ENCODE data around the gene HEXB.

The HEXB gene

DNA sequence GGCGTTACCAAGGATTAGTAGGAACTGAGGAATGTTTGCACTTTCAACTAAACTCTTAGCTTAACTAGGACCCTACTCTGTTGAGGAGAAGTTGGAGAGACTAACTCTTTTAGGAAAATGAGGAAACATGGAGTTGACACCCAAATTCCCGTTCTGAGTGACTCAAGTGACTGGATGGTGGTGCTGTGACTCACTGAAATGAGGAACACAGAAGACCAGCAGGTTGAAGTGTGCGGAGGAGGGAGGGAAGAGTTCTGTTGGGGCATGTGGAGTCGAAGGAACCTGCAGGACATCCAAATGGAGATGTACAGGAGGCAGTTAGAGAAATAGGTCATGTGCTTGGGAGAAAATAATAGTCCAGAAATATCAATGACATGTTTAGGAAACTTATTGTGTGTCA, 8.2 kb downstream of the HEXB start:
- Histone ChIP-seq H3K27me3 (ENCODE audit: insufficient read depth, poor library complexity, severe bottlenecking) (no peaks in the 10 kb centered on the region), H3K4me3 (replicated peaks; ENCODE audit: insufficient read depth, low read length) (no peak overlapping the region), H3K27ac (replicated peaks) (no peak overlapping the region)
- TF ChIP-seq, protein P1, sequence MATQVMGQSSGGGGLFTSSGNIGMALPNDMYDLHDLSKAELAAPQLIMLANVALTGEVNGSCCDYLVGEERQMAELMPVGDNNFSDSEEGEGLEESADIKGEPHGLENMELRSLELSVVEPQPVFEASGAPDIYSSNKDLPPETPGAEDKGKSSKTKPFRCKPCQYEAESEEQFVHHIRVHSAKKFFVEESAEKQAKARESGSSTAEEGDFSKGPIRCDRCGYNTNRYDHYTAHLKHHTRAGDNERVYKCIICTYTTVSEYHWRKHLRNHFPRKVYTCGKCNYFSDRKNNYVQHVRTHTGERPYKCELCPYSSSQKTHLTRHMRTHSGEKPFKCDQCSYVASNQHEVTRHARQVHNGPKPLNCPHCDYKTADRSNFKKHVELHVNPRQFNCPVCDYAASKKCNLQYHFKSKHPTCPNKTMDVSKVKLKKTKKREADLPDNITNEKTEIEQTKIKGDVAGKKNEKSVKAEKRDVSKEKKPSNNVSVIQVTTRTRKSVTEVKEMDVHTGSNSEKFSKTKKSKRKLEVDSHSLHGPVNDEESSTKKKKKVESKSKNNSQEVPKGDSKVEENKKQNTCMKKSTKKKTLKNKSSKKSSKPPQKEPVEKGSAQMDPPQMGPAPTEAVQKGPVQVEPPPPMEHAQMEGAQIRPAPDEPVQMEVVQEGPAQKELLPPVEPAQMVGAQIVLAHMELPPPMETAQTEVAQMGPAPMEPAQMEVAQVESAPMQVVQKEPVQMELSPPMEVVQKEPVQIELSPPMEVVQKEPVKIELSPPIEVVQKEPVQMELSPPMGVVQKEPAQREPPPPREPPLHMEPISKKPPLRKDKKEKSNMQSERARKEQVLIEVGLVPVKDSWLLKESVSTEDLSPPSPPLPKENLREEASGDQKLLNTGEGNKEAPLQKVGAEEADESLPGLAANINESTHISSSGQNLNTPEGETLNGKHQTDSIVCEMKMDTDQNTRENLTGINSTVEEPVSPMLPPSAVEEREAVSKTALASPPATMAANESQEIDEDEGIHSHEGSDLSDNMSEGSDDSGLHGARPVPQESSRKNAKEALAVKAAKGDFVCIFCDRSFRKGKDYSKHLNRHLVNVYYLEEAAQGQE (IDR thresholded peaks at IDR 0.05; ENCODE audit: insufficient replicate concordance, low read depth) = no peak
- TF ChIP-seq GABPA (IDR thresholded peaks at IDR 0.05; ENCODE audit: low read depth) (no peak), POLR2AphosphoS5 (IDR thresholded peaks at IDR 0.05; ENCODE audit: low read depth) (no peak), SPI1 (IDR thresholded peaks at IDR 0.05; ENCODE audit: borderline replicate concordance, low read depth) (no peak)
- TF ChIP-seq, protein P2, sequence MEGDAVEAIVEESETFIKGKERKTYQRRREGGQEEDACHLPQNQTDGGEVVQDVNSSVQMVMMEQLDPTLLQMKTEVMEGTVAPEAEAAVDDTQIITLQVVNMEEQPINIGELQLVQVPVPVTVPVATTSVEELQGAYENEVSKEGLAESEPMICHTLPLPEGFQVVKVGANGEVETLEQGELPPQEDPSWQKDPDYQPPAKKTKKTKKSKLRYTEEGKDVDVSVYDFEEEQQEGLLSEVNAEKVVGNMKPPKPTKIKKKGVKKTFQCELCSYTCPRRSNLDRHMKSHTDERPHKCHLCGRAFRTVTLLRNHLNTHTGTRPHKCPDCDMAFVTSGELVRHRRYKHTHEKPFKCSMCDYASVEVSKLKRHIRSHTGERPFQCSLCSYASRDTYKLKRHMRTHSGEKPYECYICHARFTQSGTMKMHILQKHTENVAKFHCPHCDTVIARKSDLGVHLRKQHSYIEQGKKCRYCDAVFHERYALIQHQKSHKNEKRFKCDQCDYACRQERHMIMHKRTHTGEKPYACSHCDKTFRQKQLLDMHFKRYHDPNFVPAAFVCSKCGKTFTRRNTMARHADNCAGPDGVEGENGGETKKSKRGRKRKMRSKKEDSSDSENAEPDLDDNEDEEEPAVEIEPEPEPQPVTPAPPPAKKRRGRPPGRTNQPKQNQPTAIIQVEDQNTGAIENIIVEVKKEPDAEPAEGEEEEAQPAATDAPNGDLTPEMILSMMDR (IDR thresholded peaks at IDR 0.05; ENCODE audit: insufficient read depth, low read length) = no peak
- no peak for DNase-seq (ENCODE audit: low read depth in 1 of 2, low spot score in 1 of 2)

DNA sequence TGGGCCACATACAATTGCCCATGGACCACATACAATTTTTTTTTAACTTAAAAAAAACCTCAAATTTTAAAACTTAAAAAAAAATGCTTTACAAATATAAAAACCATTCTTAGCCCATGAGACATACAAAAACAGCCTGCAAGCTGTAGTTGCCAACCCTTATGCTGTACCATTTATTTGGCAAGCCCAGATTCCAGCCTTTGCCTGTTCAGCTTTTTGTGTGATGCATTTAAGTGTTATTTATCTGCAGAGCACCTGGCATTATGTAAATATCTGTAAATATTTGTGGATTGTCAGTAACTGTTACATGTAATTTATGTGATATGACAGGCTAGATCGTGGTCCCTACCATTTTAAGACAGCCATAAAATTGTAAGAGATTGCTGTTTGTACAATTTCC, 32.6 kb downstream of the HEXB start:
- TF ChIP-seq POLR2AphosphoS5 (IDR thresholded peaks at IDR 0.05; ENCODE audit: low read depth) (no peak), GABPA (IDR thresholded peaks at IDR 0.05; ENCODE audit: low read depth) (no peak), SPI1 (IDR thresholded peaks at IDR 0.05; ENCODE audit: borderline replicate concordance, low read depth) (no peak)
- TF ChIP-seq, protein P2 (IDR thresholded peaks at IDR 0.05; ENCODE audit: insufficient read depth, low read length) = no peak
- TF ChIP-seq, protein P1 (IDR thresholded peaks at IDR 0.05; ENCODE audit: insufficient replicate concordance, low read depth) = no peak

DNA sequence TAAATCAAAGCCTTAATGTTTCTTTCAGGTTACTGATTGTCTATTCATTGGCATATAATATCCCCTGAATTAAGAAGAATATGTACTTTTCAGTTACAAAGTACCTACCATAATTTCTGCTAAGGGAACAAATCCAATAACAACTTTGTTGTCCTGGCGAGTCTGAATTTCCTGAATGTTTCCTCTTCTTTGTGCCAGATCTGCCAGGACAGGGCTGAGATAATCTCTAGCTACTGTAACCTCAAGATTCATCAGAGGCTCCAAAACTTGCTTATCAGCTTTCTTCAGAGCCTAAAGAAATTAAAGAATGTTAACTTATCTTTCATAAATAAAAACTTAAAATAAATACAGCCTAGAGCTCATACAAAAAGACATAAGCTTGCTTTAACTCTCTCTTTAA, 37.2 kb downstream of the HEXB start:
- Histone ChIP-seq H3K27ac (replicated peaks) (no peak overlapping the region), H3K4me3 (replicated peaks; ENCODE audit: insufficient read depth, low read length) (no peak overlapping the region), H3K27me3 (ENCODE audit: insufficient read depth, poor library complexity, severe bottlenecking) (no peaks in the 10 kb centered on the region)
- TF ChIP-seq POLR2AphosphoS5 (IDR thresholded peaks at IDR 0.05; ENCODE audit: low read depth) (no peak), GABPA (IDR thresholded peaks at IDR 0.05; ENCODE audit: low read depth) (no peak), SPI1 (IDR thresholded peaks at IDR 0.05; ENCODE audit: borderline replicate concordance, low read depth) (no peak)
- TF ChIP-seq, protein P2 (IDR thresholded peaks at IDR 0.05; ENCODE audit: insufficient read depth, low read length) = no peak
- TF ChIP-seq, protein P1 (IDR thresholded peaks at IDR 0.05; ENCODE audit: insufficient replicate concordance, low read depth) = no peak
- no peak for DNase-seq (ENCODE audit: low read depth in 1 of 2, low spot score in 1 of 2)

More for the DNA sequence above, 32.6 kb downstream of the HEXB start:
- Histone ChIP-seq H3K27ac (replicated peaks) (no peak overlapping the region), H3K4me3 (replicated peaks; ENCODE audit: insufficient read depth, low read length) (no peak overlapping the region), H3K27me3 (ENCODE audit: insufficient read depth, poor library complexity, severe bottlenecking) (no peaks in the 10 kb centered on the region)
- no peak for DNase-seq (ENCODE audit: low read depth in 1 of 2, low spot score in 1 of 2)
